T1000 (cell line): ENCODE results near the gene ALDH1A3.

Experiments used
- DNase-seq: peaks from one replicate; lab custom pipeline; 2025; ENCODE audit warnings: mixed read lengths; lab: John Stamatoyannopoulos, UW

Gene ALDH1A3

GRCh38 chr15:100926258-100926657, 46.6 kb downstream of the ALDH1A3 start:
- DNase-seq = no peak

- no peak for DNase-seq
These were observed 47.5 kb downstream of the ALDH1A3 start for GRCh38 chr15:100926971-100927756.

GRCh38 chr15:100928632-100929280, 49.1 kb downstream of the ALDH1A3 start:
- DNase-seq = no peak

GRCh38 chr15:100929641-100930042, 50.0 kb downstream of the ALDH1A3 start:
- no peak for DNase-seq

- no peak for DNase-seq
These were observed 50.7 kb downstream of the ALDH1A3 start for GRCh38 chr15:100930306-100930848.

GRCh38 chr15:100931143-100931890, 51.7 kb downstream of the ALDH1A3 start:
- DNase-seq = no peak

GRCh38 chr15:100932676-100933348, 53.2 kb downstream of the ALDH1A3 start:
- no peak for DNase-seq

GRCh38 chr15:100934166-100934565, 54.5 kb downstream of the ALDH1A3 start:
- DNase-seq = no peak

GRCh38 chr15:100934726-100935125, 55.1 kb downstream of the ALDH1A3 start:
- DNase-seq = no peak

GRCh38 chr15:100937171-100937570, 57.5 kb downstream of the ALDH1A3 start:
- DNase-seq = no peak

- no peak for DNase-seq
These were observed 60.2 kb downstream of the ALDH1A3 start for GRCh38 chr15:100939791-100940190.

- no peak for DNase-seq
These were observed 61.2 kb downstream of the ALDH1A3 start for GRCh38 chr15:100940767-100941379.

GRCh38 chr15:100941536-100941935, 61.9 kb downstream of the ALDH1A3 start:
- DNase-seq = no peak

GRCh38 chr15:100942656-100943425, 63.2 kb downstream of the ALDH1A3 start:
- DNase-seq = no peak

- no peak for DNase-seq
These were observed 64.7 kb downstream of the ALDH1A3 start for GRCh38 chr15:100944244-100944895.

GRCh38 chr15:100944986-100945385, 65.4 kb downstream of the ALDH1A3 start:
- DNase-seq = no peak

- no peak for DNase-seq
These were observed 68.3 kb downstream of the ALDH1A3 start for GRCh38 chr15:100947760-100948429.

- no peak for DNase-seq
These were observed 68.8 kb downstream of the ALDH1A3 start for GRCh38 chr15:100948430-100948762.

- DNase-seq = no peak
These were observed 70.1 kb downstream of the ALDH1A3 start for GRCh38 chr15:100949691-100950090.

- no peak for DNase-seq
These were observed 72.3 kb downstream of the ALDH1A3 start for GRCh38 chr15:100951965-100952364.
